MM.1S (cell line): ENCODE measurements around the gene PITPNM3.

Experiments
- DNase-seq: peaks from one replicate; pipeline ENCODE4 v3.0.0-alpha.2; 2015
- H2AFZ ChIP-seq: fragments of 300-600 bp; sonication (generic); 2 replicates; pipeline ENCODE4 v1.6.0; 2016; ENCODE audit warnings: antibody characterized with exemption, low read length
- H3F3A ChIP-seq: fragments of 300-600 bp; sonication (generic); 2 replicates; pipeline ENCODE4 v1.6.1; 2016; ENCODE audit warnings: mild to moderate bottlenecking, antibody characterized with exemption, low read length, moderate library complexity, mixed read lengths; ENCODE audit not compliant: insufficient read depth
- H3K27ac ChIP-seq: fragments of 300-600 bp; sonication (generic); 2 replicates; pipeline ENCODE4 v1.5.1; 2016; ENCODE audit warnings: mild to moderate bottlenecking, low read length
- H3K27me3 ChIP-seq: fragments of 300-600 bp; sonication (generic); replicated peaks from 2 replicates; pipeline ENCODE4 v1.6.0; 2016; ENCODE audit warnings: low read length; ENCODE audit not compliant: insufficient read depth
- H3K36me3 ChIP-seq: fragments of 300-600 bp; sonication (generic); replicated peaks from 2 replicates; pipeline ENCODE4 v1.6.1; 2016; ENCODE audit warnings: mild to moderate bottlenecking, low read length, mixed read lengths; ENCODE audit not compliant: insufficient read depth
- H3K4me1 ChIP-seq: fragments of 300-600 bp; sonication (generic); 2 replicates; pipeline ENCODE4 v1.6.1; 2016; ENCODE audit warnings: low read length, mixed read lengths
- H3K4me2 ChIP-seq: fragments of 300-600 bp; sonication (generic); 2 replicates; pipeline ENCODE4 v1.6.0; 2016; ENCODE audit warnings: low read depth, low read length
- H3K4me3 ChIP-seq: fragments of 300-600 bp; sonication (generic); 2 replicates; pipeline ENCODE4 v1.5.1; 2016; ENCODE audit warnings: low read length, mixed read lengths
- H3K79me2 ChIP-seq: fragments of 300-600 bp; sonication (generic); 2 replicates; pipeline ENCODE4 v1.6.1; 2016; ENCODE audit warnings: mixed run types, low read length, mixed read lengths
- H3K9ac ChIP-seq: fragments of 300-600 bp; sonication (generic); 2 replicates; pipeline ENCODE4 v1.6.1; 2016; ENCODE audit warnings: low read length, mixed read lengths
- H3K9me2 ChIP-seq: fragments of 300-600 bp; sonication (generic); replicated peaks from 2 replicates; pipeline ENCODE4 v1.6.1; 2016; ENCODE audit warnings: mild to moderate bottlenecking, low read length, mixed read lengths; ENCODE audit not compliant: insufficient read depth
- H3K9me3 ChIP-seq: fragments of 300-600 bp; sonication (generic); replicated peaks from 2 replicates; pipeline ENCODE4 v1.6.1; 2016; ENCODE audit warnings: mild to moderate bottlenecking, low read length, mixed read lengths; ENCODE audit not compliant: insufficient read depth
- H4K20me1 ChIP-seq: fragments of 300-600 bp; sonication (generic); 2 replicates; pipeline ENCODE4 v1.6.1; 2016; ENCODE audit warnings: mild to moderate bottlenecking, low read length, moderate library complexity, mixed read lengths; ENCODE audit not compliant: insufficient read depth
- EZH2 ChIP-seq: fragments of 300-600 bp; sonication (generic); optimal IDR thresholded peaks from 2 replicates; pipeline ENCODE3; 2017; ENCODE audit warnings: low read depth, mild to moderate bottlenecking, antibody characterized with exemption, low read length, mixed read lengths
- EZH2phosphoT487 ChIP-seq: fragments of 300-600 bp; sonication (generic); IDR thresholded peaks from 2 replicates; pipeline ENCODE4 v1.6.1; 2018; ENCODE audit warnings: antibody characterized with exemption, low read length
- TF ChIP-seq, protein P1 (sequence below): fragments of 300-600 bp; sonication (generic); IDR thresholded peaks from 2 replicates; pipeline ENCODE4 v1.5.1; 2016; ENCODE audit warnings: antibody characterized with exemption, low read length, mixed read lengths

Gene PITPNM3

DNA sequence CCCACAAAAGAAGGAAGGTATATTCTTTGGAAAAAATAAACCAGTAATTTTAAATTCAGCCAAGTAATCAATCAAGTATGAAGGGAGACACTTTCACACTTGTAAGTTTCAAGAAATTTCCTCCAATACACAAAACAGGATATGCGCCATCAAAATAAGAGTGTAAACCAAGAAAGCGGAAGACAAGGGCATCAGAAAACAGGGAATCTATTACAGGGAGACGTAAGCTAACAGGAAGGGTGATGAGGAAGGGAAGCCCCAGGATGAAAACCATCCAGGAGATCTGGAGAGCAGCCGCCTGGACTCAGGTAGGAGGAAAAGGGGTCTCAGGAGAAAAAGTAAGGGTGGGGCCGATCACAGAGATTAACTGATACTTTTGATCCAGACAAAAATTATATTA is 31.8 kb upstream of the PITPNM3 start:
- Histone ChIP-seq H3K4me2 (no peak overlapping the region), H2AFZ (no peak overlapping the region), H3K4me1 (no peaks in the 10 kb centered on the region), H3F3A (no peaks in the 10 kb centered on the region), H3K9me2 (no peaks in the 10 kb centered on the region), H3K9ac (no peak overlapping the region), H3K27me3 (no peaks in the 10 kb centered on the region), H3K9me3 (no peaks in the 10 kb centered on the region), H3K36me3 (no peaks in the 10 kb centered on the region; the same call in 1 of the 2 replicates), H3K4me3 (no peak overlapping the region), H3K27ac (no peak overlapping the region), H4K20me1 (no peaks in the 10 kb centered on the region), H3K79me2 (no peaks in the 10 kb centered on the region)
- DNase-seq = no peak
- TF ChIP-seq, protein P1, sequence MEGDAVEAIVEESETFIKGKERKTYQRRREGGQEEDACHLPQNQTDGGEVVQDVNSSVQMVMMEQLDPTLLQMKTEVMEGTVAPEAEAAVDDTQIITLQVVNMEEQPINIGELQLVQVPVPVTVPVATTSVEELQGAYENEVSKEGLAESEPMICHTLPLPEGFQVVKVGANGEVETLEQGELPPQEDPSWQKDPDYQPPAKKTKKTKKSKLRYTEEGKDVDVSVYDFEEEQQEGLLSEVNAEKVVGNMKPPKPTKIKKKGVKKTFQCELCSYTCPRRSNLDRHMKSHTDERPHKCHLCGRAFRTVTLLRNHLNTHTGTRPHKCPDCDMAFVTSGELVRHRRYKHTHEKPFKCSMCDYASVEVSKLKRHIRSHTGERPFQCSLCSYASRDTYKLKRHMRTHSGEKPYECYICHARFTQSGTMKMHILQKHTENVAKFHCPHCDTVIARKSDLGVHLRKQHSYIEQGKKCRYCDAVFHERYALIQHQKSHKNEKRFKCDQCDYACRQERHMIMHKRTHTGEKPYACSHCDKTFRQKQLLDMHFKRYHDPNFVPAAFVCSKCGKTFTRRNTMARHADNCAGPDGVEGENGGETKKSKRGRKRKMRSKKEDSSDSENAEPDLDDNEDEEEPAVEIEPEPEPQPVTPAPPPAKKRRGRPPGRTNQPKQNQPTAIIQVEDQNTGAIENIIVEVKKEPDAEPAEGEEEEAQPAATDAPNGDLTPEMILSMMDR = no peak
- TF ChIP-seq EZH2 (no peak), EZH2phosphoT487 (no peak)

- Histone ChIP-seq H3K9ac (no peak overlapping the region), H3K9me3 (no peaks in the 10 kb centered on the region), H3K27me3 (no peaks in the 10 kb centered on the region), H4K20me1 (no peaks in the 10 kb centered on the region), H3K4me2 (no peak overlapping the region), H3K4me3 (no peak overlapping the region), H3F3A (no peaks in the 10 kb centered on the region), H3K9me2 (no peaks in the 10 kb centered on the region), H3K36me3 (no peaks in the 10 kb centered on the region; the same call in 1 of the 2 replicates), H2AFZ (no peak overlapping the region), H3K4me1 (no peaks in the 10 kb centered on the region), H3K27ac (no peak overlapping the region), H3K79me2 (no peaks in the 10 kb centered on the region)
- DNase-seq = no peak
- TF ChIP-seq, protein P1 = no peak
- TF ChIP-seq EZH2phosphoT487 = no peak
Measured at GRCh38 chr17:6587310-6587709, 31.0 kb upstream of the PITPNM3 start.

- Histone ChIP-seq H3K27me3 (no peaks in the 10 kb centered on the region), H2AFZ (no peak overlapping the region), H3K4me2 (no peak overlapping the region), H3F3A (no peaks in the 10 kb centered on the region), H3K4me3 (no peak overlapping the region), H3K27ac (no peak overlapping the region), H3K36me3 (no peaks in the 10 kb centered on the region), H4K20me1 (no peaks in the 10 kb centered on the region), H3K9me2 (no peaks in the 10 kb centered on the region), H3K9me3 (no peaks in the 10 kb centered on the region), H3K79me2 (no peaks in the 10 kb centered on the region), H3K9ac (no peak overlapping the region), H3K4me1 (no peaks in the 10 kb centered on the region)
- DNase-seq = no peak
- no peak for TF ChIP-seq EZH2
Measured at GRCh38 chr17:6583411-6583810, 27.1 kb upstream of the PITPNM3 start.

- Histone ChIP-seq H3K27ac (no peak overlapping the region), H3K4me2 (no peak overlapping the region), H3K4me3 (no peak overlapping the region), H3K9me3 (no peaks in the 10 kb centered on the region), H3K36me3 (no peaks in the 10 kb centered on the region), H4K20me1 (no peaks in the 10 kb centered on the region), H3K4me1 (no peaks in the 10 kb centered on the region), H3K9me2 (no peaks in the 10 kb centered on the region), H3K9ac (no peak overlapping the region), H3K27me3 (no peaks in the 10 kb centered on the region), H3K79me2 (no peaks in the 10 kb centered on the region), H2AFZ (no peak overlapping the region), H3F3A (no peaks in the 10 kb centered on the region)
- TF ChIP-seq EZH2phosphoT487 (no peak), EZH2 (no peak)
- TF ChIP-seq, protein P1 = no peak
- no peak for DNase-seq
Measured at GRCh38 chr17:6580625-6581024, 24.3 kb upstream of the PITPNM3 start.
